HepG2 (cell line): ENCODE results near the gene SEMA7A. TPM values are rescaled to one million over a fixed set of nuclear protein-coding genes. Genes with fewer than 3 reads are reported as not detected.

Experiments used
- BHLHE40 ChIP-seq: IDR thresholded peaks from 2 replicates; pipeline ENCODE4 v1.6.1; 2011; ENCODE audit warnings: low read length, improper control_type of control experiment
- CCDC6 ChIP-seq: sonication (generic); formaldehyde crosslinking; IDR thresholded peaks from 2 replicates; pipeline ENCODE4 v1.8.1; 2022; ENCODE audit warnings: mild to moderate bottlenecking, missing genetic modification reagents, moderate library complexity
- GABPB1 ChIP-seq: IDR thresholded peaks from 2 replicates; pipeline ENCODE4 v1.6.1; 2016; ENCODE audit warnings: mild to moderate bottlenecking, missing genetic modification reagents, moderate library complexity, missing compliant biosample characterization
- GLI4 ChIP-seq: sonication (generic); formaldehyde crosslinking; IDR thresholded peaks from 2 replicates; pipeline ENCODE4 v1.5.1; 2020; ENCODE audit warnings: missing genetic modification reagents, mild to moderate bottlenecking, moderate library complexity, borderline replicate concordance
- MAF1 ChIP-seq: sonication (generic); formaldehyde crosslinking; IDR thresholded peaks from 2 replicates; pipeline ENCODE4 v1.5.0; 2020; ENCODE audit warnings: missing genetic modification reagents, borderline replicate concordance
- MBNL3 ChIP-seq: fragments of 250-450 bp; sonication (Bioruptor Pico); conservative IDR thresholded peaks from 2 replicates; pipeline ENCODE4 v1.8.0; 2022; ENCODE audit warnings: mild to moderate bottlenecking, inconsistent platforms
- NCOA2 ChIP-seq: sonication (generic); formaldehyde crosslinking; IDR thresholded peaks from 2 replicates; pipeline ENCODE4 v1.8.0; 2022; ENCODE audit warnings: inconsistent platforms
- SRSF1 ChIP-seq: fragments of 200-400 bp; formaldehyde crosslinking; optimal IDR thresholded peaks from 2 replicates; pipeline ENCODE3; 2017; ENCODE audit warnings: mild to moderate bottlenecking, low read depth, low read length, moderate library complexity
- ZBTB38 ChIP-seq: sonication (generic); formaldehyde crosslinking; IDR thresholded peaks from 2 replicates; pipeline ENCODE4 v1.5.1; 2020; ENCODE audit warnings: mild to moderate bottlenecking, missing genetic modification reagents
- ZNF234 ChIP-seq: sonication (generic); formaldehyde crosslinking; conservative IDR thresholded peaks from 2 replicates; pipeline ENCODE4 v1.5.1; 2020; ENCODE audit warnings: mild to moderate bottlenecking, missing genetic modification reagents
- ZNF354B ChIP-seq: sonication (generic); formaldehyde crosslinking; IDR thresholded peaks from 2 replicates; pipeline ENCODE4 v1.8.0; 2022; ENCODE audit warnings: mild to moderate bottlenecking, missing genetic modification reagents
- polyA plus RNA-seq, 8 experiments: library from polyadenylated mRNA; depleted of rRNA in 3 of 8; stranded (reverse) in 7 of 8; unstranded in 1 of 8; fragments of >200 nt; fragmentation: Illumina TruSeq in 4 of 8; extraction: Trizol in 4 of 8; gene quantifications; 2 replicates each; pipeline versions ENCODE4 v1.2.1 to v1.2.3, GENCODE V29; 2011 to 2016; ENCODE audit warnings: low read depth in 4 of 8, missing spikeins in 1 of 8, mixed read lengths in 1 of 8; ENCODE audit not compliant: insufficient read depth in 1 of 8
- total RNA-seq, 5 experiments: library from RNA; depleted of rRNA; stranded (reverse); fragments of >200 nt; fragmentation: Illumina TruSeq; extraction: Trizol; gene quantifications; 2 replicates each; pipeline ENCODE4 v1.2.3, GENCODE V29; 2016; ENCODE audit warnings: low read depth in 1 of 5
- TF ChIP-seq, protein P1 (sequence below): sonication (generic); formaldehyde crosslinking; IDR thresholded peaks from 2 replicates; pipeline ENCODE4 v1.5.1; 2020; ENCODE audit warnings: missing genetic modification reagents, mild to moderate bottlenecking, borderline replicate concordance
- TF ChIP-seq, protein P2 (sequence below), 2 experiments: sonication (generic) in 1 of 2; formaldehyde crosslinking in 1 of 2; IDR thresholded peaks; 2 replicates each; pipeline versions ENCODE4 v1.4.0 to v1.6.1; 2018 to 2020; ENCODE audit warnings: missing genetic modification reagents in 2 of 2, borderline replicate concordance in 1 of 2, low read depth in 1 of 2, mild to moderate bottlenecking in 1 of 2, missing biosample characterization in 1 of 2
- TF ChIP-seq, protein P3 (sequence below): sonication (generic); formaldehyde crosslinking; IDR thresholded peaks from 2 replicates; pipeline ENCODE4 v1.4.0; 2020; ENCODE audit warnings: missing genetic modification reagents; ENCODE audit errors: not compliant biosample characterization
- TF ChIP-seq, protein P4 (sequence below): sonication (generic); formaldehyde crosslinking; IDR thresholded peaks from 2 replicates; pipeline ENCODE4 v1.5.0; 2020; ENCODE audit warnings: missing genetic modification reagents, mild to moderate bottlenecking, borderline replicate concordance
- TF ChIP-seq, protein P5 (sequence below): sonication (generic); formaldehyde crosslinking; IDR thresholded peaks from 2 replicates; pipeline ENCODE4 v1.4.0; 2020; ENCODE audit warnings: missing genetic modification reagents, borderline replicate concordance

The SEMA7A gene
- total and polyA plus RNA-seq, 2 of the 13 experiments (the other 11 are each of a cell fraction or from before 2014, with no cell fraction given) = 9.0 to 15.8 TPM

DNA sequence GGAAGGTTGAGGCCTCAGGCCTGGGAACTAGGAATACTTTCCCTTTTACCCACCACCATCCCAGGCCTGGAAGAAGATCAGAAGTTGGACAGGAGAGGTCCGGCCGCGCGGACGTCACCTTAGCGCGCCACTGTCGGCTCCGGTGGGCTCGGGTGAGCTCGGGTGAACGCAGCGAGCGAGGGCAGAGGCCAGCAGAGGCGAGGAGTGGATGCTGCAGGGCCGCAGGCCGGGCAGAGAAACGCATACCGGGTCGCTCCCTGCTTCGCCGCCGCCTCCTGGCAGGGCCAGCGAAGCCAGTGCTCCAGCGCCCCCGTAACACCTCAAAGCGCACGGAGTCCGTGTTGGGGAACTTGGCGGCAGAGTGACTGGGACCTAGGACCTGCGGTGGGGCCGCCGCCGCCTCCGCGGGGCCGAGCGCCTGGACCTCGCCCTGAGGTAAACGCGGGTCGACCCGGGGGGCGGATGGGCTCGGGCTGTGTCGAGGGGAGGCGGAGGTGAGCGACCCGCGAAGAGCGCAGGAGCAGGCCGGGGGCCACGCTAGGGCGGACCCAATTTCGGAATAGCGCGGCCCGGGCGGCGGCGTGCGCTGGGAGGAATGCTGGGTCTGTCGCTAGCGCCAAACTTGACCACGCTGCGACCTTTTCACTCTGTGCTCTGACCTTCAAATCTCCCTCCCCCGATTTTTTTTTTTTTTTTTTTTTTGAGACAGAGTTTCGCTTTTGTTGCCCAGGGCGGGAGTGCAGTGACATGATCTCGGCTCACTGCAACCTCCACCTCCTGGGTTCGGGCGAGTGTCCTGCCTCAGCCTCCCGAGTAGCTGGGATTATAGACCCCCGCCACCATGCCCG, 67.9 kb downstream of the SEMA7A start (continued):
- TF ChIP-seq CCDC6 (CRISPR knock-in tag) (peak; percentile 22; the same call in 1 of the 2 replicates), ZNF354B (peak; percentile 75; the same call in 1 of the 2 replicates), BHLHE40 (no peak), MAF1 (CRISPR knock-in tag) (no peak), MBNL3 (CRISPR knock-in tag) (no peak), GABPB1 (CRISPR knock-in tag) (peak; percentile 72), NCOA2 (CRISPR knock-in tag) (no peak), GLI4 (CRISPR knock-in tag) (peak; percentile 90; the same call in 1 of the 2 replicates), ZNF234 (CRISPR knock-in tag) (no peak), SRSF1 (no peak), ZBTB38 (CRISPR knock-in tag) (no peak; the same call in 1 of the 2 replicates)
- TF ChIP-seq, protein P1, sequence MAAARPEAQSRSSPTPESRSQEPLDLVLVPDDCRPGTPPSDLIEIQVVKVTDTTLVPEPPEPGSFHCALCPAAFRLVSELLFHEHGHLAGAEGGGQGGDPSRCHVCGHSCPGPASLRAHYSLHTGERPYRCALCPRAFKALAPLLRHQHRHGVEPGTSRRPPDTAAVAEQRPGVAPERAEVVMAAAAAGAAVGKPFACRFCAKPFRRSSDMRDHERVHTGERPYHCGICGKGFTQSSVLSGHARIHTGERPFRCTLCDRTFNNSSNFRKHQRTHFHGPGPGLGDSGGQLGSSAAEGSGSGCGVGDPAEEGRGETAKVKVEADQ (CRISPR knock-in tag) = peak; percentile 85; the same call in 1 of the 2 replicates
- TF ChIP-seq, protein P2, sequence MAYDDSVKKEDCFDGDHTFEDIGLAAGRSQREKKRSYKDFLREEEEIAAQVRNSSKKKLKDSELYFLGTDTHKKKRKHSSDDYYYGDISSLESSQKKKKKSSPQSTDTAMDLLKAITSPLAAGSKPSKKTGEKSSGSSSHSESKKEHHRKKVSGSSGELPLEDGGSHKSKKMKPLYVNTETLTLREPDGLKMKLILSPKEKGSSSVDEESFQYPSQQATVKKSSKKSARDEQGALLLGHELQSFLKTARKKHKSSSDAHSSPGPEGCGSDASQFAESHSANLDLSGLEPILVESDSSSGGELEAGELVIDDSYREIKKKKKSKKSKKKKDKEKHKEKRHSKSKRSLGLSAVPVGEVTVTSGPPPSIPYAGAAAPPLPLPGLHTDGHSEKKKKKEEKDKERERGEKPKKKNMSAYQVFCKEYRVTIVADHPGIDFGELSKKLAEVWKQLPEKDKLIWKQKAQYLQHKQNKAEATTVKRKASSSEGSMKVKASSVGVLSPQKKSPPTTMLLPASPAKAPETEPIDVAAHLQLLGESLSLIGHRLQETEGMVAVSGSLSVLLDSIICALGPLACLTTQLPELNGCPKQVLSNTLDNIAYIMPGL (CRISPR knock-in tag; IDR thresholded peaks at IDR 0.05; ENCODE audit: borderline replicate concordance in 1 of 2, low read depth in 1 of 2) = peak; percentile 49 to 84; a peak in 3 of 4 replicates
- TF ChIP-seq, protein P3, sequence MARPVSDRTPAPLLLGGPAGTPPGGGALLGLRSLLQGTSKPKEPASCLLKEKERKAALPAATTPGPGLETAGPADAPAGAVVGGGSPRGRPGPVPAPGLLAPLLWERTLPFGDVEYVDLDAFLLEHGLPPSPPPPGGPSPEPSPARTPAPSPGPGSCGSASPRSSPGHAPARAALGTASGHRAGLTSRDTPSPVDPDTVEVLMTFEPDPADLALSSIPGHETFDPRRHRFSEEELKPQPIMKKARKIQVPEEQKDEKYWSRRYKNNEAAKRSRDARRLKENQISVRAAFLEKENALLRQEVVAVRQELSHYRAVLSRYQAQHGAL (CRISPR knock-in tag) = no peak
- TF ChIP-seq, protein P4, sequence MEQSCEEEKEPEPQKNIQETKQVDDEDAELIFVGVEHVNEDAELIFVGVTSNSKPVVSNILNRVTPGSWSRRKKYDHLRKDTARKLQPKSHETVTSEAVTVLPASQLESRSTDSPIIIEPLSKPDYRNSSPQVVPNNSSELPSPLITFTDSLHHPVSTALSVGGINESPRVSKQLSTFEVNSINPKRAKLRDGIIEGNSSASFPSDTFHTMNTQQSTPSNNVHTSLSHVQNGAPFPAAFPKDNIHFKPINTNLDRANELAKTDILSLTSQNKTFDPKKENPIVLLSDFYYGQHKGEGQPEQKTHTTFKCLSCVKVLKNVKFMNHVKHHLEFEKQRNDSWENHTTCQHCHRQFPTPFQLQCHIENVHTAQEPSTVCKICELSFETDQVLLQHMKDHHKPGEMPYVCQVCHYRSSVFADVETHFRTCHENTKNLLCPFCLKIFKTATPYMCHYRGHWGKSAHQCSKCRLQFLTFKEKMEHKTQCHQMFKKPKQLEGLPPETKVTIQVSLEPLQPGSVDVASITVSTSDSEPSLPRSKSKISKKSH (CRISPR knock-in tag) = peak; percentile 76
- TF ChIP-seq, protein P5, sequence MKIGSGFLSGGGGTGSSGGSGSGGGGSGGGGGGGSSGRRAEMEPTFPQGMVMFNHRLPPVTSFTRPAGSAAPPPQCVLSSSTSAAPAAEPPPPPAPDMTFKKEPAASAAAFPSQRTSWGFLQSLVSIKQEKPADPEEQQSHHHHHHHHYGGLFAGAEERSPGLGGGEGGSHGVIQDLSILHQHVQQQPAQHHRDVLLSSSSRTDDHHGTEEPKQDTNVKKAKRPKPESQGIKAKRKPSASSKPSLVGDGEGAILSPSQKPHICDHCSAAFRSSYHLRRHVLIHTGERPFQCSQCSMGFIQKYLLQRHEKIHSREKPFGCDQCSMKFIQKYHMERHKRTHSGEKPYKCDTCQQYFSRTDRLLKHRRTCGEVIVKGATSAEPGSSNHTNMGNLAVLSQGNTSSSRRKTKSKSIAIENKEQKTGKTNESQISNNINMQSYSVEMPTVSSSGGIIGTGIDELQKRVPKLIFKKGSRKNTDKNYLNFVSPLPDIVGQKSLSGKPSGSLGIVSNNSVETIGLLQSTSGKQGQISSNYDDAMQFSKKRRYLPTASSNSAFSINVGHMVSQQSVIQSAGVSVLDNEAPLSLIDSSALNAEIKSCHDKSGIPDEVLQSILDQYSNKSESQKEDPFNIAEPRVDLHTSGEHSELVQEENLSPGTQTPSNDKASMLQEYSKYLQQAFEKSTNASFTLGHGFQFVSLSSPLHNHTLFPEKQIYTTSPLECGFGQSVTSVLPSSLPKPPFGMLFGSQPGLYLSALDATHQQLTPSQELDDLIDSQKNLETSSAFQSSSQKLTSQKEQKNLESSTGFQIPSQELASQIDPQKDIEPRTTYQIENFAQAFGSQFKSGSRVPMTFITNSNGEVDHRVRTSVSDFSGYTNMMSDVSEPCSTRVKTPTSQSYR (CRISPR knock-in tag) = no peak; the same call in 1 of the 2 replicates
